G401.6 (cell line): ENCODE data around the gene DNAJB6.
A peak's percentile ranks its signal among the peaks of the same experiment; 100 is the strongest.

ENCODE experiments used
- FAIRE-seq: peaks from 2 replicates; lab custom pipeline; 2012; peaks lifted over from hg19 to GRCh38; lab: Jason Lieb, UNC

The DNAJB6 gene

GRCh38 chr7:157370742-157371141 lies 33.9 kb downstream of the DNAJB6 start:
- FAIRE-seq = no peak

- no peak for FAIRE-seq
These were observed 34.5 kb downstream of the DNAJB6 start for GRCh38 chr7:157371296-157371695.

- no peak for FAIRE-seq
These were observed 35.8 kb downstream of the DNAJB6 start for GRCh38 chr7:157372300-157373232.

GRCh38 chr7:157373493-157373892 lies 36.7 kb downstream of the DNAJB6 start:
- FAIRE-seq = no peak

- no peak for FAIRE-seq
These were observed 38.6 kb downstream of the DNAJB6 start for GRCh38 chr7:157375410-157375809.

GRCh38 chr7:157377436-157378124 lies 40.8 kb downstream of the DNAJB6 start:
- FAIRE-seq = no peak

- FAIRE-seq = no peak
These were observed 41.6 kb downstream of the DNAJB6 start for GRCh38 chr7:157378390-157378789.

- no peak for FAIRE-seq
These were observed 42.7 kb downstream of the DNAJB6 start for GRCh38 chr7:157379493-157379892.

GRCh38 chr7:157380416-157380815 lies 43.6 kb downstream of the DNAJB6 start:
- FAIRE-seq = no peak

- FAIRE-seq = no peak
These were observed 47.1 kb downstream of the DNAJB6 start for GRCh38 chr7:157383868-157384267.

- no peak for FAIRE-seq
These were observed 47.5 kb downstream of the DNAJB6 start for GRCh38 chr7:157384301-157384700.

GRCh38 chr7:157386979-157387800 lies 50.4 kb downstream of the DNAJB6 start:
- FAIRE-seq = peak; percentile 84

- no peak for FAIRE-seq
These were observed 51.5 kb downstream of the DNAJB6 start for GRCh38 chr7:157388301-157388700.

GRCh38 chr7:157389951-157390730 lies 53.3 kb downstream of the DNAJB6 start:
- FAIRE-seq = no peak

GRCh38 chr7:157391036-157391710 lies 54.4 kb downstream of the DNAJB6 start:
- no peak for FAIRE-seq

GRCh38 chr7:157392256-157393037 lies 55.6 kb downstream of the DNAJB6 start:
- no peak for FAIRE-seq

GRCh38 chr7:157394246-157395191 lies 57.7 kb downstream of the DNAJB6 start:
- no peak for FAIRE-seq

GRCh38 chr7:157395206-157395605 lies 58.4 kb downstream of the DNAJB6 start:
- no peak for FAIRE-seq
